ENCODE results near the gene EIF3F. TPM values are rescaled to one million over a fixed set of nuclear protein-coding genes. Genes with fewer than 3 reads are reported as not detected.

EIF3F gene
- total RNA-seq, 1 donor from 2014 or later, result 327 TPM

- DNase-seq (ENCODE audit: extremely low spot score, unreplicated experiment), result peak; percentile 36
- TF ChIP-seq CTCF (IDR thresholded peaks at IDR 0.05), result no peak
- peaks cover 13% of the 10 kb centered on the region for H3K4me1 Mint-ChIP-seq (ENCODE audit: unreplicated experiment)
- H3K36me3 Mint-ChIP-seq (ENCODE audit: unreplicated experiment), result no peaks in the 10 kb centered on the region
- H3K27ac Mint-ChIP-seq (ENCODE audit: unreplicated experiment), result no peak overlapping the region
- no peaks in the 10 kb centered on the region for H3K9me3 Mint-ChIP-seq (ENCODE audit: unreplicated experiment)
- H3K27me3 Mint-ChIP-seq (ENCODE audit: unreplicated experiment), result peaks cover 55% of the 10 kb centered on the region
- H3K4me3 Mint-ChIP-seq (ENCODE audit: unreplicated experiment), result no peak overlapping the region
Observed at GRCh38 chr11:8017071-8017470, 29.9 kb downstream of the EIF3F start.

GRCh38 chr11:8017894-8018483, 30.9 kb downstream of the EIF3F start:
- H3K9me3 Mint-ChIP-seq (ENCODE audit: unreplicated experiment), result no peaks in the 10 kb centered on the region
- no peaks in the 10 kb centered on the region for H3K36me3 Mint-ChIP-seq (ENCODE audit: unreplicated experiment)
- H3K4me3 Mint-ChIP-seq (ENCODE audit: unreplicated experiment), result peak overlapping the region; percentile 70
- DNase-seq (ENCODE audit: extremely low spot score, unreplicated experiment), result peak; percentile 60
- peaks cover 55% of the 10 kb centered on the region for H3K27me3 Mint-ChIP-seq (ENCODE audit: unreplicated experiment)
- no peak for TF ChIP-seq CTCF (IDR thresholded peaks at IDR 0.05)
- H3K4me1 Mint-ChIP-seq (ENCODE audit: unreplicated experiment), result peaks cover 13% of the 10 kb centered on the region
- H3K27ac Mint-ChIP-seq (ENCODE audit: unreplicated experiment), result no peak overlapping the region

- peaks cover 13% of the 10 kb centered on the region for H3K4me1 Mint-ChIP-seq (ENCODE audit: unreplicated experiment)
- H3K27me3 Mint-ChIP-seq (ENCODE audit: unreplicated experiment), result peaks cover 55% of the 10 kb centered on the region
- no peak for TF ChIP-seq CTCF (IDR thresholded peaks at IDR 0.05)
- no peaks in the 10 kb centered on the region for H3K36me3 Mint-ChIP-seq (ENCODE audit: unreplicated experiment)
- H3K9me3 Mint-ChIP-seq (ENCODE audit: unreplicated experiment), result no peaks in the 10 kb centered on the region
- peak; percentile 85 for DNase-seq (ENCODE audit: extremely low spot score, unreplicated experiment)
- peak overlapping the region; percentile 78 for H3K27ac Mint-ChIP-seq (ENCODE audit: unreplicated experiment)
- H3K4me3 Mint-ChIP-seq (ENCODE audit: unreplicated experiment), result peak overlapping the region; percentile 70
Observed at GRCh38 chr11:8018484-8019313, 31.6 kb downstream of the EIF3F start.

- Mint-ChIP-seq H3K9me3 (ENCODE audit: unreplicated experiment) (no peaks in the 10 kb centered on the region), H3K4me3 (ENCODE audit: unreplicated experiment) (peak overlapping the region; percentile 59), H3K27me3 (ENCODE audit: unreplicated experiment) (peaks cover 49% of the 10 kb centered on the region), H3K4me1 (ENCODE audit: unreplicated experiment) (peaks cover 13% of the 10 kb centered on the region), H3K36me3 (ENCODE audit: unreplicated experiment) (no peaks in the 10 kb centered on the region), H3K27ac (ENCODE audit: unreplicated experiment) (no peak overlapping the region)
- no peak for TF ChIP-seq CTCF (IDR thresholded peaks at IDR 0.05)
- DNase-seq (ENCODE audit: extremely low spot score, unreplicated experiment), result peak; percentile 84
Observed at GRCh38 chr11:8019314-8020243, 32.4 kb downstream of the EIF3F start.

All from osteocyte (in vitro differentiated cells).